Kidney (tissue), 14 donors: Measurements from ENCODE around the gene FAM204A. TPM values are rescaled to one million over a fixed set of nuclear protein-coding genes. Genes with fewer than 3 reads are reported as not detected.

Source experiments
- DNase-seq, 5 donors: peaks; one replicate each; pipeline ENCODE4 v3.0.0-alpha.2; 2013 to 2020
- FAIRE-seq: peaks from 2 replicates; lab custom pipeline; 2012; peaks lifted over from hg19 to GRCh38; lab: Jason Lieb, UNC
- H3K27ac ChIP-seq, 2 donors: one replicate each; pipeline ENCODE4 v1.7.0; 2013; ENCODE audit warnings: low read depth in 2 of 2, low read length in 2 of 2, inconsistent platforms in 1 of 2
- H3K27me3 ChIP-seq: one replicate; pipeline ENCODE4 v1.7.1; 2013; ENCODE audit warnings: low read length, inconsistent platforms; ENCODE audit not compliant: control insufficient read depth, insufficient read depth
- H3K36me3 ChIP-seq, 3 donors: one replicate each; pipeline versions ENCODE4 v1.7.0 to v1.7.1; 2013; ENCODE audit warnings: low read length in 3 of 3, control low read depth in 1 of 3, inconsistent platforms in 1 of 3; ENCODE audit not compliant: insufficient read depth in 3 of 3, control insufficient read depth in 2 of 3
- H3K4me1 ChIP-seq, 3 donors: one replicate each; pipeline versions ENCODE4 v1.7.0 to v1.7.1; 2013; ENCODE audit warnings: low read length in 3 of 3, inconsistent platforms in 1 of 3, low read depth in 1 of 3; ENCODE audit not compliant: control insufficient read depth in 2 of 3, insufficient read depth in 2 of 3
- H3K4me3 ChIP-seq, 3 donors: one replicate each; pipeline versions ENCODE4 v1.7.0 to v1.8.1; 2013; ENCODE audit warnings: low read length in 3 of 3, control low read depth in 1 of 3, inconsistent platforms in 1 of 3
- H3K9ac ChIP-seq, 3 donors: one replicate each; pipeline versions ENCODE4 v1.7.0 to v1.7.1; 2013; ENCODE audit warnings: low read length in 3 of 3, control low read depth in 1 of 3, inconsistent platforms in 1 of 3
- H3K9me3 ChIP-seq, 3 donors: one replicate each; pipeline versions ENCODE4 v1.7.0 to v1.7.1; 2013; ENCODE audit warnings: low read length in 3 of 3, control low read depth in 1 of 3, inconsistent platforms in 1 of 3; ENCODE audit not compliant: control insufficient read depth in 2 of 3, insufficient read depth in 1 of 3
- intact Hi-C: fragments of 100-400 bp; cut with DNase I; formaldehyde crosslinking; loops from one replicate; pipeline ENCODE4 v1.11.1; 2022
- polyA plus RNA-seq: library from polyadenylated mRNA; stranded (reverse); fragments of 350-450 nt; fragmentation: Illumina TruSeq; extraction: RNeasy Lipid Tissue Mini Kit (QIAGEN cat#74804); gene quantifications from one replicate; pipeline ENCODE4 v1.2.3, GENCODE V29; 2014; ENCODE audit warnings: low read depth, low replicate concordance; ENCODE audit not compliant: insufficient read depth
- total RNA-seq: library from RNA; stranded (reverse); fragmentation: NEBNext Ultra II Directional; extraction: Animal tissue kit (Norgen Biotek cat#: 25700); gene quantifications from one replicate; pipeline ENCODE4 v1.2.1, GENCODE V29; 2021
- TF ChIP-seq, protein P1 (sequence below): IDR thresholded peaks from 3 replicates; pipeline ENCODE4 v1.5.1; 2012; ENCODE audit warnings: mild to moderate bottlenecking, moderate library complexity, borderline replicate concordance; ENCODE audit not compliant: insufficient read depth; ENCODE audit errors: extremely low read depth
- donor health status: control.
- donor health status: control.
- donor health status: control.
- donor health status: control.
- donor health status: control.
- donor health status: DM: yes; HTN: yes; CAD: no.
- donor health status: Normal renal cell carcinoma (clear cell type).

FAM204A gene
- total and polyA plus RNA-seq, 2 donors from 2014 or later, result 40.2 to 70.6 TPM

DNA sequence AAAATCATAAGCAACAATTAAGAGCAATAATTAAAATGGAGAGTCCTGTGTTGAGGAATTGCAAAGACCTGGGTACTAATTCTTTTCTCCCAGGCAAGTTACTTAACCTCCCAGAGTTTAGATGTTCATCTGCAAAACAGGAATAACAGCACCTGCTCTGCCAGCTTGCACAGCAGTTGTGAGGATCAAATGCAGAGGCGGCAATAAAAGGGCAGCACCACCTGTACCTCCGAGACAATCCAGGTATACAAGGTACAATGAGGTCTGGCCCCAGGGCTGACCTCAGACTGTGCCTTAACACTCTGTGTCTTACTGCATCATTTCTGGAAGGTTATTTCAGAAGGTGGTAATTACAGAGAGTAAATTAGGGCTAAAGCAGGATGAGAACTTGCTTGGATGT is 14.5 kb upstream of the FAM204A start:
- DNase-seq (no peak), FAIRE-seq (no peak)
- H3K9me3 ChIP-seq, result no peaks in the 10 kb centered on the region
- no peaks in the 10 kb centered on the region for H3K4me1 ChIP-seq
- TF ChIP-seq, protein P1, sequence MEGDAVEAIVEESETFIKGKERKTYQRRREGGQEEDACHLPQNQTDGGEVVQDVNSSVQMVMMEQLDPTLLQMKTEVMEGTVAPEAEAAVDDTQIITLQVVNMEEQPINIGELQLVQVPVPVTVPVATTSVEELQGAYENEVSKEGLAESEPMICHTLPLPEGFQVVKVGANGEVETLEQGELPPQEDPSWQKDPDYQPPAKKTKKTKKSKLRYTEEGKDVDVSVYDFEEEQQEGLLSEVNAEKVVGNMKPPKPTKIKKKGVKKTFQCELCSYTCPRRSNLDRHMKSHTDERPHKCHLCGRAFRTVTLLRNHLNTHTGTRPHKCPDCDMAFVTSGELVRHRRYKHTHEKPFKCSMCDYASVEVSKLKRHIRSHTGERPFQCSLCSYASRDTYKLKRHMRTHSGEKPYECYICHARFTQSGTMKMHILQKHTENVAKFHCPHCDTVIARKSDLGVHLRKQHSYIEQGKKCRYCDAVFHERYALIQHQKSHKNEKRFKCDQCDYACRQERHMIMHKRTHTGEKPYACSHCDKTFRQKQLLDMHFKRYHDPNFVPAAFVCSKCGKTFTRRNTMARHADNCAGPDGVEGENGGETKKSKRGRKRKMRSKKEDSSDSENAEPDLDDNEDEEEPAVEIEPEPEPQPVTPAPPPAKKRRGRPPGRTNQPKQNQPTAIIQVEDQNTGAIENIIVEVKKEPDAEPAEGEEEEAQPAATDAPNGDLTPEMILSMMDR, result no peak
- intact Hi-C loops, result no loop called here
- H3K27ac ChIP-seq, result no peak overlapping the region
- H3K4me3 ChIP-seq, result no peak overlapping the region
- no peaks in the 10 kb centered on the region for H3K27me3 ChIP-seq
- H3K9ac ChIP-seq, result no peak overlapping the region
- H3K36me3 ChIP-seq, result no peaks in the 10 kb centered on the region

DNA sequence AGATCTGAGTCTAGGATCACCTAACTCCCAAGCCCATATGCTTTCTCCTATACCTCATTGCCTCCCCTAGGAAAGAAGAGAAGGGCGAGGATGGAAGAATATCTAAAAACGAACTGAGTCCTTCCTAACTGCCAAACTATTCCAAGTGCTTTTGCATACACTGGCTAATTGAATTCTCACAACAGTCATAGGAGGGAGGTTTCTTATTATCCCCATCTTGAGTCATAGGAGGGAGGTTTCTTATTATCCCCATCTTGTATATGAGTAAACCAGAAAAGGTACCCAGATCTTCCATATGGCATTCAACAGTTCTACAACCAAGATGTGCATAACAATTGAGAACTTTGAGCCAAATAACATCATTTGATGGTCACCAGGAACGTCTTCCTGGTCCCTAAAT is 13.1 kb upstream of the FAM204A start:
- Histone ChIP-seq H3K27me3 (no peaks in the 10 kb centered on the region), H3K36me3 (no peaks in the 10 kb centered on the region), H3K27ac (no peak overlapping the region), H3K9ac (no peak overlapping the region), H3K4me3 (no peak overlapping the region), H3K9me3 (no peaks in the 10 kb centered on the region), H3K4me1 (no peaks in the 10 kb centered on the region)
- intact Hi-C loops, result no loop called here
- TF ChIP-seq, protein P1, result no peak
- FAIRE-seq (no peak), DNase-seq (no peak)

DNA sequence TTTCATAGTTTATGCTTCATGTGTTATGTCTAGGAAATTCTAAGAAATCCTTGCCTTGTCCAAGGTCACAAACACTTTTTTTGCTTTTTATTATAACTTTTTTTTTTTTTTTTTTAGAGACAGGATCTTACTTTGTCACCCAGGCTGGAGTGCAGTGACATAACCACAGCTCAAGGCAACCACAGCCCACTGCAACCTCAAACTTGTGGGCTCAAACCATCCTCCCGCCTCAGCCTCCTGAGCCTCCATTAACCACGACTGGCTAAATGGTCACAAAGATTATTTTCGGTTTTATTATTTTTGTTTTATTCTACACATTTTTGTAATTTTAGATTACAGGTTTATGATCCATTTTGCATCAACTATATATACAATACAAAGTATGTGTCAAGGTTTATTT is 7.1 kb upstream of the FAM204A start:
- Histone ChIP-seq H3K4me1 (no peaks in the 10 kb centered on the region), H3K9ac (no peak overlapping the region), H3K27ac (no peak overlapping the region), H3K27me3 (no peaks in the 10 kb centered on the region), H3K9me3 (no peaks in the 10 kb centered on the region), H3K4me3 (no peak overlapping the region), H3K36me3 (no peaks in the 10 kb centered on the region)
- no peak for DNase-seq
- intact Hi-C loops, result no loop called here
- FAIRE-seq, result no peak
- TF ChIP-seq, protein P1, result no peak

DNA sequence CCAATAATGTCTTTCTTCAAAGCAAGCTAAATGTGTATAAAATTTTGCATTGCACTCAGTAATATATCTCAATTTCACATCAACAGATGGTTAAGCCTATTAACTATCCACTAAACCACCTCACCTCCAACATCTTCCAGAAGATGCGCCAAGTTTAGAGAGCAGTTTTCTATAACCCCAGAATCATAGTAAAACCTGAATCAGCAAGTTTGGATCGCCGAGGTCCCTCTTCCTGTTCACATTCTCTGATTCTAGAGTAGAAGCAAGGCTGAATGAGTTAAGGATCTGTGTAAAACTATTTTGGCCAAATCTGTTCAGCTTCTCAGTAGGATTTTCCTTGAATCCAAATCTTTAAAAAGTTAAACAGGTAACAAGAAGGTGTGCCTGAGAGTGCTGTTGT is 1.4 kb upstream of the FAM204A start:
- Histone ChIP-seq H3K9ac (no peak overlapping the region), H3K27ac (no peak overlapping the region), H3K4me1 (peaks cover 0 to 10% (median 6%) of the 10 kb centered on the region in 3 donors), H3K4me3 (no peak overlapping the region), H3K9me3 (no peaks in the 10 kb centered on the region), H3K27me3 (no peaks in the 10 kb centered on the region), H3K36me3 (no peaks in the 10 kb centered on the region)
- FAIRE-seq (no peak), DNase-seq (no peak)
- TF ChIP-seq, protein P1, result no peak
- intact Hi-C loops, result no loop called here
